GM21576 (cell line): Measurements from ENCODE around the gene ATM.
A peak's percentile ranks its signal among the peaks of the same experiment; 100 is the strongest.
"Not testable (repeated sequence)": the region's sequence is repeated elsewhere in the genome, so short reads cannot be mapped to it uniquely, and the experiment has no call there.

Experiments used
- ATAC-seq: cut with Tn5 transposase; IDR thresholded peaks from one replicate; pipeline ENCODE4 v1.9.1; 2021; ENCODE audit warnings: mild to moderate bottlenecking, moderate library complexity; ENCODE audit not compliant: unreplicated experiment

The ATM gene

DNA sequence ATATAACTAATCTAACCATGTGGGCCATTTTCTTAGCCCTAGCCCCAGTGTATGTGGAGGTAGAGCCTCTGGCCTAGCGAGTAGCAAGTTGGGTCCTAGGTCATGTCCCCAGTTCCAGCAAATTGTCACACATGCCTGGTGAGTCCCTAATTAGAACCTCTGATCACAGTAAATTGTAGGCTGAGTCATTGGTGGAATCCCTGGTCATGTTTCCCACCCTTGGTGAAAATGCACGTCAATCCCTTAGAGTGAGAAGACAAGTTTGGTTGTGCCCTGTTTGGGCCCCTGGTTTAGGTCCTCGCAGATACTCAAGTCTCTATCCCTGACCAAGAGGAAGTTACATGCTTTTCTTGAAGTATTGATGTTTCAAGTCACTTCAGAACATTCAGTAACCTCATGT is 46.7 kb downstream of the ATM start:
- ATAC-seq = no peak

DNA sequence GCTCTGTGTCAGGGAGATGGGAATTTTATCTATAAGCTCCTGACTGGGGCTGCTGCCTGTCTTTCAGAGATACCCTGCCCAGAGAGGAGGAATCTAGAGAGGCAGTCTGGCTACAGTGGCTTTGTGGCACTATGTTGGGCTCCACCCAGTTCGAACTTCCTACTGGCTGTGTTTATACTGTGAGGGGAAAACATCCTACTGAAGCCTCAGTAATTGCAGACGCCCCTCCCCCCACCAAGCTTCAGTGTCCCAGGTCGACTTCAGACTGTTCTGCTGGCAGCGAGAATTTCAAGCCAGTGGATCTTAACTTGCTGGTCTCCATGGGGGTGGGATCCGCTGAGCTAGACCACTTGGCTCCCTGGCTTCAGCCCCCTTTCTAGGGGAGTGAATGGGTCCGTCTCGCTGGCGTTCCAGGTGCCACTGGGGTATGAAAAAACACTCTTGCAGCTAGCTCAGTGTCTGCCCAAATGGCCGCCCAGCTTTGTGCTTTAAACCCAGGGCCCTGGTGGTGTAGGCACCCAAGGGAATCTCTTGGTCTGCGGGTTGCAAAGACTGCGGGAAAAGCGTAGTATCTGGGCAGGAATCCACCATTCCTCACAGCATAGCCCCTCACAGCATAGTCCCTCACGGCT is 54.2 kb downstream of the ATM start:
- ATAC-seq = not testable (repeated sequence)

DNA sequence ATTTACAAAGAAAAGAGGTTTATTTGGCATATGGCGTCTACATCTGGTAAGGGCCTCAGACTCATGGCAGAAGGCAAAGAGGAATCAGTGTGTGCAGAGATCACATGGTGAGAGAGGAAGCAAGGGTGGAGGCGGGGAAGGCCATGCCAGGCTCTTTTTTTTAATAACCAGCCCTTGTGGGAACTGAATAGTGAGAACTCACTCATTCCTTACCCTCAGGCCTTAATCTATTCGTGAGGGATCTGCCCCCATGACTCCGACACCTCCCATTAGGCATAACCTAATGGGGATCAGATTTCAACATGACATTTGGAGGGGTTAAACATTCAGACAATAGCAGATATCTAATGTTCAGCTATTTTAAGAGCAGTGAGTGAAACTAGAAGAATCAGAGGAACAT is 55.7 kb downstream of the ATM start:
- ATAC-seq = no peak

DNA sequence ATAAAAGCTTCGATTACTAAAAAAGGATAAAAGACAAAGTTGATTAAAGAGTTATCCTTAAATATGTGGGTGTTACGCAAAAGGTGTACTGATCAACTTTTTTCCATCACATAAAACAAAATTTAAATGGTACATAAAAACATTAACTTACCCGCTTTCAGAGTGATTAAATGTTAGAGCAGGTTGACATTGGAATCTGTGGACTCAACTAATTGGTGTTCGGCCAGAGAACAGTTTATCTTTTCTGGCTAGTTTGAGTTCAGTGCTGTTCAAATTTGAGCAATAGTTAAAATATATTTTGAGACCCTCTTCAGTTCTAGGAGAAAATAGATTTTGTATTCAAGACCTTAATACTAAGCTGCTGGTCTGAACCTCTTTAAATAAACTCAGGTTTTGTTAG is 56.1 kb downstream of the ATM start:
- no peak for ATAC-seq

DNA sequence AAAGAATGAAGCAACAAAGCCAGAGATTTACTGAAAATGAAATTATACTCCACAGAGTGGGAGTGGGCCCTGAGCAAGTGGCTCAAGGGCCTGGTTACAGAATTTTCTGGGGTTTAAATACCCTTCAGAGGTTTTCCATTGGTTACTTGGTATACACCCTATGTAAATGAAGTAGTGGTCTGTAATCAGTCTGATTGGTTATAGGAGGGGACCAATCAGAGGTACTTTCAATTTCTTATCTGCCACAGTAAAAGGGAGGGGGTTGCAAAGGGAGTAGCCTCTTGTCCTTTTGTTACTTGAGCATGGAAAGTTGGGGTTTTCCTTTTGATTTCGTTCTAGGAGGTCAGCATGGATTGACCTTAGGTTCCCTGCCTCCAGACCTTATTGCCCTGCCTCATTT is 63.5 kb downstream of the ATM start:
- ATAC-seq = no peak

DNA sequence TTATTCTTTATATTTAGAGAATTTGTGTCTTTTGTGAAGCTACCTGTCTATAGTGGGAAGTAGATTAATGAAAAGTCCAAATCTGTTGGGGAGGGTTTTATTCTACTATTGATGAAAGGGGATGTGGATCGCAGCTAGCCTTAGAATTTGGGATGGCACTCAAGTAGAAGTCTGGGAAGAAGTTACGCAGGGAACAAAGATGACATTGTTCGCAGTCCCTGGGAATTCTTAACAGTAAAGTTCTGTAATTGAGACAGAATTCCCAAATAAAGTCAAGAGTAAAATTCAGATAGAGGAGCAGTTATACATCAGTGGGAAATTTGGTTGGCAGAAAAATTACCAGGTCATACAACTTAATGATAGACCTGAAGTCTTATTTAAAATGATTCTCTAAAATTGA is 64.1 kb downstream of the ATM start:
- no peak for ATAC-seq

DNA sequence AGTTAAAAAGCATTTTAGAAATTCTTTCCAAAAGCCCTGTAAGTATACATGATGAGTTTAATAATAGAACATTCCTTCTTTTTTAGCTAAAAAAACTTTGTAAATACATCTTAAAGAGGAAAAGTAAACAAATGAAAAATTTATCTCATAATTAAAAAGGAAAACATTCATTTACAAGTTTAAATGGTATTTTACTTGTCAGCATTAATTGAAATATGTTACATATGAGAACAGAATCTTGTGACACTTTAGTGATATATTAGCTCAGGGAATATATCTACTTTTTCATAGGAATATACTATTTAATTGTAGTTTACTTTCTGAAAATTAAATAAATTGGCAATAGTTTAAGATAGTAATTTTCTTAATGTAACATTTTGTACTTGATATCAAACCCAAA is 66.2 kb downstream of the ATM start:
- ATAC-seq = not testable (repeated sequence)

DNA sequence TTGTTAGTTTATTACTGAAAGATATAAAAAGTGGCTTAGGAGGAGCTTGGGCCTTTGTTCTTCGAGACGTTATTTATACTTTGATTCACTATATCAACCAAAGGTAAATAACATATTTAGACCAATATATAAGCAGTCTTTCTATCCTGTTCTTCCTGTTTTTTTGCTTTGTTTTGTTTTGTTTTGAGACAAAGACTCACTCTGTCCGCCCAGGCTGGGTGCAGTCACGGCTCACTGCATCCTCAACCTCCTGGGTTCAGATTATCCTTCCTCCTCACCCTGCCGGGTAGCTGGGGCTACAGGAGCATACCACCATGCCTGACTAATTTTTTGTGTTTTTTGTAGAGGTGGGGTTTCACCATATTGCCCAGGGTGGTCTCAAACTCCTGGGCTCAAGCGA is 66.8 kb downstream of the ATM start:
- ATAC-seq = peak; percentile 77

DNA sequence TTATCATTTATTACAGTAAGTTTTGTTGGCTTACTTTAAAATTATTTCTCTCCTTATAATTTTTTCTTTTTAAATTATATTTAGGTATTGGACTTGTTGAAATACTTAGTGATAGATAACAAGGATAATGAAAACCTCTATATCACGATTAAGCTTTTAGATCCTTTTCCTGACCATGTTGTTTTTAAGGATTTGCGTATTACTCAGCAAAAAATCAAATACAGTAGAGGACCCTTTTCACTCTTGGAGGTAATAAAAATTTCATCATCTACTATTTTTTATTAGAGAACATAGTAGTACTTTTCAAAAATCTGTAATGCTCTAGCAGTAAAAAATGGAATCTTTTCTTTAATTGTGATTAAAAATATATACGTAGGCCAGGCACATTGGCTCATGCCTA is 70.4 kb downstream of the ATM start:
- ATAC-seq = no peak

DNA sequence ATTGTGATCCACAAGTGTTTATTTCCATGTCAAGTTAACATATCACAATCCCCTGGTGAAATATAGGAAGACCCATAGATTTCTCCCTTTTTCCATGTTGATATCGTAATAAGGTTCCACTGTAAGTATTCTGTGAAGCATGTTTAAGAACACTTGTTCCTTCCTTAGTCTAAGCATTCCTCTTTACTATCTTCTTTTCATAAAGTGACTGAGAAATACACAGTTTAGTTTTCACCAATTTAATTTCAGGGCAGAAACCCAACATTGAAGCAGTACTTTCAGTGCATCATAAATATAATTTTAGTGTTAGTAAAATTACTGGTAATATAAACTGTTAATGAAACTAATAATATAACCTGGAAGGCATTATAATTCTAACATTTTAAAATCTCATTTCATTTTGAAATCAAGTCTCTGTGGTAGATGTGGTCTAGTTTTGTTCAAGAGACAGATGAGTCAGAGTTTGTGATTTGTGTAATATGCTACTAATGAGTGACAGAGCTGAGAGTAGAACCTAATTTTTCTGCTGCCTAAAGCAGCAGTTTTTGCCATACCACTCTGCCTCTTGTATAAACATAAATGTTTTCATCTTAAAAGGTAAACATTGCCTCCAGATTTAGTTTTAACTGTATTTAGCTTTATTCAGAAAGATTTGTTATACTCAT is 79.4 kb downstream of the ATM start:
- no peak for ATAC-seq

DNA sequence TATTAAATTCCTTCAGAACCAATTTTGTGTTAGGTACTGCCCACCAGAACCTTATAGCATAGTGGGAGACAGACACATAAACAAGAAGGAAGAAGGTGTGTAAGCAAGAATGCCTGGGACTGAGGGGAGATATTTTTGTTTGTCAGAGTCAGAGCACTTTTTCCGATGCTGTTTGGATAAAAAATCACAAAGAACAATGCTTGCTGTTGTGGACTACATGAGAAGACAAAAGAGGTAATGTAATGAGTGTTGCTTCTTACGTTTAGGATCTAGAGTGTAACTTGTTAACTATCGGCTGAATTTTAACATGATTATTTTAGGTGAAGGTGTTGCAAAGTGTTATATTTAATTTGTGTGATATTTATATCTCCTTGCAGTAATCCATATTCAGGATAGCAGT is 84.9 kb downstream of the ATM start:
- no peak for ATAC-seq

DNA sequence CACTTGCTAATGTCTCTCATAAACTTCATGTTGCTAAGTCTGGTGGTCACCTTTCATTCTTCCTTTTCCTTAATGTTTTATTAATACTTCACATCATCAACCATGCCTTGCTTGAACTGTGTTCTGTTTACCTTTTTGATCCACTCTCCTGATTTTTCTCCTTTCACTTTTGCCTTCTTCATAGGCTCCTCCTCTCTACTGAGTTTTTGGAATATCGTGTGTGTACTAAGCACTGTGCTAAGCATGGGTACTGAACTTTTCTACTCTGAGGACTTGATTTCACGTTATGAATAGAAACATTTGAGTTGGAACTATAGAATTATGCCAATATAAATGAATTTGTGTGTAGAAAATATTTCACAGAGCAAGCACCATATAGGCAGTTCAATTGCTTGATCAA is 90.6 kb downstream of the ATM start:
- ATAC-seq = no peak

DNA sequence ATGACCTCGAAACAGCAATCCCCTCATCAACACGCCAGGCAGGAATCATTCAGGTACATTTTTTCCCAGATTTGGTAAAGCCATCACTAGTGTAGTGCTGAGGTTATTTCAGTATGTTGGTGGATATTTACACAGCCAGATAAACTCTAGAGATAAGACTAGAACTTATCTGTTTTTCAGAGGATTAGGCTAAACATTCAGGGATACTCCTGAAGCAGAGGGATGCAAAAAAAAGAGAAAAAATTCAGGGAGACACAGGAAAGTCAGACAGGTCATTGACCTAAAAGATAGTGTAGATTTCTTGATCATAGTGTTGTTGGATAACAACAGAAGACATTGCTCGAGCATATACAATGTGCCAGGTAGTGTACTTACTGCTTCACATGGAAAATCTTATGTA is 93.2 kb downstream of the ATM start:
- ATAC-seq = no peak

DNA sequence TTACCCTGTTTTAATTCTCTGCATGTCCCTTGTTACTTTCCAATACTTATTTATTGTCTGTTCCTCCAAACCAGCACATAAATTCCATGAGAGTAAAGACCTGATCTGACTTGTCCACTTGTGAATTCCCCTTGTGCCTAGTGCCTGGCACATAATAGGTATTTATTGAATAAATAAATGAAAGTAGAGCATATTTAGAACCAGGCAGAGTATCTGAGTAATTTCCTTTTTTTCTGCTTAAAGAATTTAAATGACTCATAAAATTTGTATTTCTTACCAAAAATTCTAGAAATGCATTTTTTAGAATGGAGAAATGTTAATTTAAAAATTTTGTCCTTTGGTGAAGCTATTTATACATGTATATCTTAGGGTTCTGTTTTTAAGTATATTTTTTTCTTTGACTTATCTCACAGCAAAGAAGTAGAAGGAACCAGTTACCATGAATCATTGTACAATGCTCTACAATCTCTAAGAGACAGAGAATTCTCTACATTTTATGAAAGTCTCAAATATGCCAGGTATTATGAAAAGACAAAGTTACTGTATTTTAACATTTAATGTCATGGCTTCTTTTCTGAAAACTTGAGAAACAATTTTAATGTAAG is 96.8 kb downstream of the ATM start:
- no peak for ATAC-seq

DNA sequence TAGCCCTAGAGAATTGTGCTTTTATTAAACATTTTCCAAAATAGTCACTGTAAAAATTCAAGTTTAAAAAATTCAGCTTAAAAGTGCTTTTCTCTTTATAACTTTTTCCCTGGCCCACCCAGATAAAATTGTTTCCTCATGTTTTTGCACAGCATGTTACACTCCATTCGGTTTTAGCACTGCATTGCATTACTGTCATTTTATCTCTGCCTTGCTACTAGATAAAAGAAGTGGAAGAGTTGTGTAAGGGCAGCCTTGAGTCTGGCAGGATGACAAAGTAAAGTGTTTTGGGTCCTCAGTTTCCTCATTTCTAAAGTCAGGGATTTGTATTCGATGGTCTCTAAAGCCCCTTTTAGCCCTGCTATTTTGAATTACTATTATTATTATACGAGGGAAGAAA is 99.8 kb downstream of the ATM start:
- no peak for ATAC-seq

DNA sequence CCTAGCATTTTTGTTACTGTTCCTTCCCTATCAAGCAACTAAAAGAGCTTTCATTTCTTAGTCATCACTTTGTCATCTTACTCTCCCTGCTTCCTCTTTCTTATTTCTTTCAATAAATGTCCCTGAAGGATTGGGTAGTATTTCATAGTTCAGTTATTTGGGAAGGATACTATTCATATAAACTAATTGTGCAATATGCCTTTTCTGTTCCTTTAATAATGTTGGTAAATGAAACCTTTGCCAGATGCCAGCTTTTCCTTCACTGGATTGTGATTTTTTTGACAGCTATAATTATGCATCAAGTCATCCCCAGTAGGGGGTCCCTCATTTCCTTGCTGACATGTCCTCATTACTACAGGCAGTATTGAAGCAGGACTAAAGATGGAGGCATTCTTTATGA is 101.7 kb downstream of the ATM start:
- no peak for ATAC-seq

DNA sequence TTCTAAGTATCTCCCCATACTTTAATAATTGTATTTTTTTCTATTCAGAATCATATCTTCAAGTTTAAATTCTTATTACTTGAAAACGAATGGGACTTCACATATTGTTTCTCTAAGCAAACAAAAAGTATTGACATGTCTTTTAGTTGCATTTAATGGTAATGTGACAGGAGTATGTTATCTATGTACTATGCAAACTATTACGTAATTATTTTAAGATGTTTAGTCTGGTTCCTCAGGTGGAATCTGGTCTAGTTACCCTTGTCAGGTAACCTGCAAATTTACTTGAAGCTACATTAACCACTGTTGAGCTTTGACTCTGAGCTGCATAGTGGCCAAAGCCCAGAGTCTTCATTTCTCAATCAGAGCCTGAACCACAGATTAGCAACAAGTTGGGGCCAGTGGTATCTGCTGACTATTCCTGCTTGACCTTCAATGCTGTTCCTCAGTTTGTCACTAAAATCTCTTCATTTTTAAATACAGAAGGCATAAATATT is 110.6 kb downstream of the ATM start:
- ATAC-seq = no peak

DNA sequence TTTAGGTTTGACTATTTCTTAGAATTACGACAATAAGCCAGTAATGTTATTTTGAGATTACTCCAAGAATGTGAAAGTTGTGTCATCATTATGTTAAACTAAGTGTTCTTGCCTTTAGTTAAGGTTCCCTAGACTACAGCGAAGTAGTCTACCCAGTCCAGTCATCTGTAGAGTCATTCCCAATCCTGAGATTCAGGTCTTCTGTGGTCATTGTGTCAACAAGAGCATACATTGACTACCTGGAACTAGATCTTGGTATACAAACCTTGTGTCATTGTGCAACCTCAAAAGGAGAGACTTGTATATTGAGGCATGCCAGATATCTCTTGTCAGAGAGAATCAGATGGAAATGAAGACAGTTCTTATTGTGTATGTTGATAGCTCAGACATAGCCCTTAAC is 115.9 kb downstream of the ATM start:
- ATAC-seq = no peak

DNA sequence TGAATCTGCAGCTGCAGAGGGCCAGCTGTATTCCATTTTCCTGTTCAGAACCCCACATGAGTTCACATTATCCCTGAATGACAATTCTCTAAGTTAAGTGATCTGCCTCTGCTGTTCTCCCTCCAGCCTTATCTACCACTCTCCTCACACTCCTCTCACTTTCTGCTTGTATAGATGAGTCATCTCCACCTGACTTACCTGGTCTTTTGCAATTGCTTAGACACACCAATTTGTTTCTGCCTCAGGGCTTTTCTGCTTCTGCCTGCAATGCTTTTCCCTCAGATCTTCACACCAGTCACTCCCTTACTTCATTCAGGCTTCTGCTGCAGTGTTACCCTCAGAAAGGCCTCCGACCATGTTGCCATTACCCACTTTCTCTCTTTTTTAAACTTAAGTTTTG is 118.1 kb downstream of the ATM start:
- ATAC-seq = no peak

DNA sequence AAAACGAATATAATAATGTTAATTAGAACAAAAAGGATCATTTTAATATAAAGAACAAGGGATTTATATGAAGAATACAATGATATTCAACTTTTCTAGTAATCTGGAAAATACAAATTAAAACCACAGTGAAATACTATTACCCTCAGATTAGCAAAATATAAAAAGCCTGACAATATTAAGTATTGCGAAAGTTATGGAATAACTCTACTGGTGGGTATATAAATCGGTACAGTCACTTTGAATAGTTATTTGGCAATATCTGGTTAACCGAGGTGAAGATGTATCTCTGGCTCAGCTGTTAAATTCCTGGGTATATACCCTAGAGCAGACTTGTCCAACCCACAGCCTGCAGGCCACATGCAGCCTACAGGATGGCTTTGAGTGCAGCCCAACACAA is 118.8 kb downstream of the ATM start:
- ATAC-seq = no peak

DNA sequence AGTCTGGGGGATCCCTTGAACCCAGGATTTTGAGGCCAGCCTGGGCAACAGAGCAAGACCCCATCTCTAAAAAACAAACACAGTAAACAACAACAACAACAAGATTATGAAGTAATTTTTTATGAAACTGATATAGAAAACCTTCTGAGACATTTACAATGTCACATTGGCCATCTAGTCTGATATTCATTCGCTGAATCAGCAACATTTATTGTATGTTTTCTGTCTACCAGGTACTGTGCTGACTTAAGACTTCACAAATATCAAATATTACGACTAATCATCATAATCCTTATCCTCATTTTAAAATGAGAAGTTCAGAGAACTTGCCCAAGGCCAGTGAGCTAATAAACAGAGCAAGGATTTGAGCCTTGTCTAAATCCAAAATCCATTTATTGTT is 120.8 kb downstream of the ATM start:
- ATAC-seq = no peak

DNA sequence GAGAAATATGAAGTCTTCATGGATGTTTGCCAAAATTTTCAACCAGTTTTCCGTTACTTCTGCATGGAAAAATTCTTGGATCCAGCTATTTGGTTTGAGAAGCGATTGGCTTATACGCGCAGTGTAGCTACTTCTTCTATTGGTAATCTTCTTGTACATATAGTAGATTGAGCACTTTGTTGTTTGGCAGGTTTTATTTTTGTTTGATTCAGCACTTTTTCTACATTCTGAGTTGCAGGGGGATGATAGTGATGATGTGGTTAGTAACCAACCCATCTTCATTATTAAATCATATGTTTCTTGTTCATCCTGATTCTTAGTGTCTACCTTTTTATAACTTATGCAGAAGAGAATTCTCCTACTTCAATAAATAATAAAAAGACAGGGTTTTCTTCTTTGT is 122.9 kb downstream of the ATM start:
- ATAC-seq = no peak

DNA sequence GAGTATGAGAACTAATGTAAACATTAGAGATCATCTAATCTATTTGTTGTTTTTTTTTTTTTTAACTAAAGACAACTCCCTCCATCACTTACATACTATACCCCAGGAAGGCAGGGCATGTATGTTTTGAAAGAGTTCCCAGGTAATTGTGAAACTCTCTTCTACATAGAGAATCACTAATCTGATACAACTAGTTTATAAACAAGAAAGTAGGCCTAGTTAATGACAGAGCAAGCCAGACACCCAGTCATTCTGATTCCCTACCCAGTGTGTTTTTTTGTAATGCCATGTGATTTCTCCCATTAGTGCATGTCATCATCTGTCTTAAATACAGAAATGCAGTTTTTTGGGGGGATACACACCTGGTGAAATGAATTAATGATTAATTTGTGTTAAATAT is 123.6 kb downstream of the ATM start:
- ATAC-seq = no peak
